Measurements from ENCODE around the gene PTGES3.

DNA sequence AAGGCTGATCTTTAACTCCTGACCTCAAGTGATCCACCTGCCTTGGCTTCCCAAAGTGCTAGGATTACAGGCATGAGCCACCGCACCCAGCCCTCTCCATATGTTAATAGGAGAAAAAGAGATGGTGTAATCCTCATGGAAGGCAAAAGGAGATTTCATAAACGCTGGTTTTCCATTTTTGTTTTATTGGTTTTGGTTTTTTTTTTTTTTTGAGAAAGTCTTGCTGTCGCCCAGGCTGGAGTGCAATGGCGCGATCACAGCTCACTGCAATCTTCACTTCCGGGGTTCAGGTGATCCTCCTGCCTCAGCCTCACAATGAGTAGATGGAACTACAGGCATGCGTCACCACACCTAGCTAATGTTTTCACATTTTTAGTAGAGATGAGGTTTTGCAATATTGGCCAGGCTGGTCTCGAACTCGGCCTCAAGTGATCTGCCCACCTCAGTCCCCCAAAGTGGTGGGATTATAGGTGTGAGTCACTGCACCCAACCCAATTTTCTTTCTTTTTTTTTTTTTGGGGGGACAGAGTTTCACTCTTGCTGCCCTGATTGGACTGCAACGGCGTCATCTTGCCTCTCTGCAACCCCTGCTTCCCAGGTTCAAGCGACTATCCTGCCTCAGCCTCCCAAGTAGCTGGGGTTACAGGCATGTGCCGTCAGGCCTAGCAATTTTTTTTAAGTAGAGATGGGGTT, 8.1 kb downstream of the PTGES3 start:
- TF ChIP-seq SP1 (IDR thresholded peaks at IDR 0.05): no peak
- no peak for TF ChIP-seq CTCF (IDR thresholded peaks at IDR 0.05; ENCODE audit: low read depth, low read length, missing input control)
- no peak for TF ChIP-seq TAF1 (conservative IDR thresholded peaks at IDR 0.05)
- TF ChIP-seq ZBTB33 (IDR thresholded peaks at IDR 0.05): no peak
- no peak for TF ChIP-seq GABPA (IDR thresholded peaks at IDR 0.05 in 1 of 2, conservative IDR thresholded peaks at IDR 0.05 in 1 of 2)
- TF ChIP-seq YY1 (IDR thresholded peaks at IDR 0.05): no peak
- no peak for TF ChIP-seq REST (IDR thresholded peaks at IDR 0.05)
- TF ChIP-seq RAD21 (IDR thresholded peaks at IDR 0.05): no peak
- TF ChIP-seq, protein P1, sequence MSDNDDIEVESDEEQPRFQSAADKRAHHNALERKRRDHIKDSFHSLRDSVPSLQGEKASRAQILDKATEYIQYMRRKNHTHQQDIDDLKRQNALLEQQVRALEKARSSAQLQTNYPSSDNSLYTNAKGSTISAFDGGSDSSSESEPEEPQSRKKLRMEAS (IDR thresholded peaks at IDR 0.05): no peak
- no peak for TF ChIP-seq ATF3 (IDR thresholded peaks at IDR 0.05)
- no peak for TF ChIP-seq RXRA (IDR thresholded peaks at IDR 0.05)

All from liver (tissue), 3 donors.